GM21381 (cell line): ENCODE data around the gene CYYR1.

Experiments used
- ATAC-seq: cut with Tn5 transposase; IDR thresholded peaks from one replicate; pipeline ENCODE4 v1.9.1; 2021; ENCODE audit warnings: mild to moderate bottlenecking, moderate library complexity; ENCODE audit not compliant: unreplicated experiment

CYYR1 gene

DNA sequence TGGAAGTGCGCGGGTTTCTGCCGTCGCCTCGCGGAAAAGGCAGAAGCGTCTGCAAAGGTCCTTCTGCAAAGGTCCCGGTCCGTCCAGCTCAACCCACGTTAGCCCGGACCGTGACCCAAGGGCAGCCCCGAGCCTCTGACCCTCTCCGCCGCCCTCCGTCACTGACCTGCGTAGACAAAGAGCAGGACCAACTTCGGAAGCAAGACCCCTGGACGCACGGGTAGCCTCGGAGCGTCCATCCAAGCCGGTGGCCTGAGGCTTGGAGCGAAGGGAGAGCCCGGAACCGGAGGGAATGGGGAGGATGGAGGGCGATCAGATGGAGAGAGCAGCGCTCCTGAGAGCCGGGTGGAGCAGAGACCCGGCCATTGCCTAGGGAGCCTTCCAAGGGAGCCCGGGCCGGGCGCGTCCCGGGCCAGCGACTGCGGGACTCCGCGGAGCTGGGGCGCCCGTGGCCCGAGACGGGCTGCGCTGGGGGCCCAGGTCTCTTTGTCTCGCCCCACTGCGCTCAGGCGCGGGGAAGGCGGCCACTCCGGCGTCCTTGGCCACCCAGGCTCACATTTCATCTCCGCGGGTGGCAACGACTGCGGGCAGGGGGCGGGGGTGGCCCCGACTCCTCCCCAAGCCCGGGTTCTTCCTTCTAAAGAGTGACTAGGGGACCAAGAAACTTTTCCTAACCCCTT is at the start of gene CYYR1:
Gene CYYR1, minus strand, starts transcription at position 585 of the 680 bp plus-strand sequence. Its CDS starts 346 bp downstream, at position 239.
- ATAC-seq: no peak

DNA sequence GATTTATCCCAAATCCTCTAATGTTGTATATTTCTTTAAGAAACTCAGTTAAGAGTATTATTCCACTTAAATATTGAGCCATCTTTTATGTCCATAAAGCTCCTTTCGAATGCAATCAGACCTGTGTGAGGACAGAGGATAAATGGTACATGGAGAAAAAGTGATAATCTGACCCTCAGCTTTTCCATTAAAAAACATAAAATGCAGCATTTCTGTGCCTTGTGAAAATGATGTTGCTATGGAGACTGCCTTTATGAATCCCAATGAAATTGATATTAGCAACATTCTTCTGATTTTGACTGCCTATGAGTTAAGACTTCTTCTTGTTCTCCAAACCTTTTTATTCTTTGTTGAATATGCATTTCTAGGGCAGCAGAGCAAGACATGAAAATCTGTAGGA is 44.1 kb upstream of the CYYR1 start:
- no peak for ATAC-seq

DNA sequence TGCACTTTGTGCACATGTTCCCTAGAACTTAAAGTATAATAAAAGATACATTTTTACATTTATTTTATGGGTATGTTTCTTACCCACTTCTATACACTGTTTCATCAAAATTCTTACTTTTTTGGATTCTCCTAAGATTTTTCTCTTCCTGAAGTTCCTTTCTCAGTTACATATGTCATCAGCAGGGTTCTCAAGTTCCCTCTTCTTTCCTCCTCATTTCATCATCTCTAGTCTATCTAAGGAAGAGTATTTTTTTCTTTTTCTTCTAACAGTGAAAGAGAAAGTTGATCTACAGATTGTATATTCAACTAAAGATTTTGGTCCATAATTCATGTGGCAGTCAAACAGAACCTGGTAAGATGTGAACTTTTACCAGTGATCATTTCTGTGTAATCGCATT is 41.2 kb upstream of the CYYR1 start:
- no peak for ATAC-seq

DNA sequence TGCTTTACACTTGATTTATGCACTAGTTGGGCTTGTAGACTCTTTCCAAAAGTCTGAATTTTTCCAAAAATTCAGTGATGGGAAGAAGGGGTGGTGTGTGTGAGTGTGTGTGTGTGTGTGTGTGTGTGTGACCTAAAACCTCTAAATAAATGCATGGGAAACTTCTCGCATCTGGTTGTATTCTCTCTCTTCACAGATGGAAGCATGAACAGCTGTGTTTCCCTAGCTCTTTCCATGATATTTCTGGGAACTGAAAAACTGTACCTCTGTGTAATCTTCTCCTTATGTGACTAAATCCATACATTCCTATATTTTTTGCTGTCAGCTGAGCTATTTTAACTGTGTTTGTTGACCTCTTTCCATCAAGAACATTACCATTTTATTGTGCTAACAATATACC is 26.2 kb upstream of the CYYR1 start:
- ATAC-seq: no peak

DNA sequence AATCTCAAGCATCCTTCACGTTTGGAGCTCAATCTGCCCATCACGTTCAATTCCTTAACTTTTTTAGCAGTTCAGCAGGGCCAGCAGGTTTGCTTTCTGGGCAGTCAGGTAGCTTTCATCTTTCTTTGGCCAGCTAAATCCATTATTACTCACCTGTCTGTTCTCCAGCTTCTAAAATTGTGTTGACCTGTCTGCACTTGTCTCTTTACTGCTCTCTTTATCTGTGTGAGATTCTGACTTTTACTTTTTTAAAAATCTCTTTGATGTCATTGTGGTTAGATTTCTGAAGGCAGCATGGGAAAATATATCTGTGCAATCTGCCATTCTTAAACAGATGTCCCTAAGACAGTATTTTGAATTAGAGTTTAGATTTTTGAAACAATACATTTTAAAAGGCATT is 24.9 kb upstream of the CYYR1 start:
- no peak for ATAC-seq

GRCh38 chr21:26597031-26597430 is 23.9 kb upstream of the CYYR1 start:
- ATAC-seq: no peak

- ATAC-seq: no peak
Measured at GRCh38 chr21:26595971-26596370, 22.9 kb upstream of the CYYR1 start.

- ATAC-seq: no peak
Measured at GRCh38 chr21:26593800-26594199, 20.7 kb upstream of the CYYR1 start.

DNA sequence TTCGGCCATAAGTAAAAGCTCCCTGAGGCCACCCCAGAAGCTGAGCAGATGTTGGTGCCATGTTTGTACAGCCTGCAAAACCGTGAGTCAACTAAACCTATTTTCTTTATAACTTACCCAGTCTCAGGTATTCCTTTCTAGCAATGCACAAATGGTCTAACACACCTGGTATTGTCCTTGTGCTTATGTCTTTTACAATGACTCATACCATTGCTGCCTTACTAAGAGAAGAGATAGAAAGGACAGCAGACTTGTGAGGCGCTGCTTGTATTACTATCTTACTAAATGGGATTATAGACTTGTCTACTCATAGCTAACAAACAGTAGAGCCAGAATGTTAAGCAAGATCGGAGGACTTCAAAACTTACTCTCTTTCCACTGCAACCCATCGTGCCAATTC is 18.5 kb upstream of the CYYR1 start:
- no peak for ATAC-seq

DNA sequence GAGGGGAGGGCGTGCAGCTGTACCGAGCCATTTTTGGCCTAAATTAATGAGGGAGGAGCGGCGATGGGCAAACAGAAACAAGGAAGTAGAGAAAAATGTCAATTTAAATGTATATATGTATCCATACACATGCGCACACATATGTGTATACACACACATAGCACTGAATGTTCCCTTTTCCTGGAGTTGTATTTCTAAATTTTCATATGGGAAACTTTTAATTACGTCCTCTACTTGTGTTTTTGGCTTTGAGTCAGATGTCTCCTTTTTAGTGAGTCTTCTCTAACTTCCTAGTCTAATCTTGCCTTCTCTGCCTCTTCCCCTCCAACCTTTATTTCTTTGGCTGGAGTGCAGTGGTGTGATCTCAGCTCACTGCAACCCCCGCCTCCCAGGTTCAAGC is 15.4 kb upstream of the CYYR1 start:
- no peak for ATAC-seq

DNA sequence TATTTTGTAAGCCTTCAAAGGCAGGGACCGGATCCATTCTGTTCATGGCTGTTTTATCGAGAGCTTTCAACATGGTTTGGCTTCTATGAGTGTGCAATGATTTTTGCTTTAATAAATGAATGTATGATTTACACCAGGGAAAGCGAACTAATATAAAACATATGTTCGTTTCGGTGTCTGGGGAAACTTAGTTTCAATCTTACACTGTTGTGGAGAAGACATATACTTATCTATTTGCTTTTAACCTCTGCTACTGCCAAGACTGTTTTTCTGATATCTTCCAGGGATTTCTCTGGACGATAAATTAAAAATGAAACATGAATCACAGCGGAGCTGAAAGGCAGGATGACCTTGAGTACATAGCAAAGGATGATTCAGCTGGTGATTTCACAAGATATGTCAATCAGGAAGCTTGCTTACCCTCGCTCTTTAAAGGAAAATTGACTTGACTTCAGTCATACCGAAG is 14.7 kb upstream of the CYYR1 start:
- no peak for ATAC-seq

DNA sequence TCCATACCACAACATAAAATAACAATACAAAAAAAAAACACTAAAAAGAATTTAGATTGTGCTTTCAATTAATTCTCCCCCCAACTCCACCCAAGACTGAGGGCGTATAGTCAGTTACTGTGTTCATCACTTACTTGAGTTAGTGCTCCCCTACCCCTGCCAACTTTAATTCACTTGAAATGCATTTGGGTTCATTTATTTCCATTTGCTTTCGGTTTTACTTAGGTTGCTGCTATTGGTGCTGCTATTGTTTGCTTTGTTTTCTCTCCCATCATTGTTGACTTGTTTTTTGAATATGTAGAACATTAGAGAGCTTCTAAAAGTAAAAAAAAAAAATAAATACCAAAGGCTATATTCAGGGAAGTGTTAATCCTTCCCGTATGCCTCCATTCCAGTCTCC is 10.7 kb upstream of the CYYR1 start:
- no peak for ATAC-seq

DNA sequence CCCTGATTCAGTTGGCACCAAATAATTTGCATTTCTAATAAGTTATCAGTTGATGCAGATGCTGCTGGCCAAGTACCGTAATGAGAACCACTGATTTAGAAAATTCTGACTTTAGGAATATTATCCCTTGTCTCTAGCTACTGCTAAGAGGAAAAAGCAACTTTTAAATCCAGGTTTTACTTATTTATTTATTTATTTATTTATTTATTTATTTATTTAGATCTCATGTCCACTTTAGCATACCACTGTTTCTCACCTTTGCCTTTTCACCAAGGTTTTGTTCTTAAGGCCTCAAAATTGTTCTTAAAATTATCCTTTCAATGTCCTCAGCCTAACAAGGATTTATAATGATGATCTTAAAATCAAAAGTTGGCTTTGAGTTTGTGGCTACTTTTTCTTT is 8.7 kb upstream of the CYYR1 start:
- ATAC-seq: no peak

DNA sequence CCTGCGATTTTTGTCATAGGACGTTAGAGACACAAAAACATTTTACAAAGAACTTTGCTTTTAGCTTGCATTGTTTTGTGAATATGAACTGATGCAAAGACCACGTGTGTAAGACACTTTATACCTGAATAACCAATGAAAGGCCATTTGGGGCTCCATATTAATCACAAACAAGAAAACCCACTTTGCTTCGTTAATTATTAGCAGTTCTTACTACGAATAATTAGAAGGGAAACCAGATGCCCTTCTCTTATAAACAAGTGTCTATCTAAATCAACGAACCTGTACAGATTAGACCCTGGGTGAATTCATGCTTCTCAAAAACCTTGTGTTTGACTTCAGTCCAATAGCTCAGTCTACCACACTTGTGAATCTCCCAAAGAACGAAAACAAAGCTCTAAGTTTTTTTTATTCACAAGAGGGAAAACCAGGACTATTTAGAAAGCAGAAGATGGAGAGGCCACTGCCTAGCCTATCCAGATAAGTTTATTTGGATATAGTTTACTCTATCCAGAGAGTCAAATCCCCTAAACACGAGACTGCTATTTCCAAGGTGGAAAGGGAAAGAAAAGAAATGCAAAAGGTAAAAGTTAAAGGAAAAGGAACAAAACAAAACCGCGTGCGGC is 897 bp downstream of the CYYR1 start:
- no peak for ATAC-seq

GRCh38 chr21:26570203-26570602 is 2.9 kb downstream of the CYYR1 start:
- ATAC-seq: no peak

DNA sequence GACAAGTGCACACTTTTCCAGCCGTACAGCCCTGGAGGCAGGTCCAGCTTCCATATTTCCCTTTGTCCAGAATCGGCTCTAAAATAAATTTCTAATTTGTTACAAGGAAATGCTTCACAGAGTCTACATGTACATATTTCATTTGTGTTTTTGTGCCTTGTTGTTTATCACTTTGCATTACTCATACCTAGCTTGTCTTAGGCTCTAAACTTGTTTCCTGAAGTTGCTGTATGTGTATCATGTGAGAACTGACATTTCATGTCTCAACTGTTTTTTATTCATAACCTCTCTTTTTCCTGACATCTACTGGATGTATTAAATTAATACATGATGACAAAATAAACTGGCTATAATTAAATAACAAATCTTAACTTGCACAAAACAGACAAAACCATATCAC is 7.5 kb downstream of the CYYR1 start:
- ATAC-seq: no peak

DNA sequence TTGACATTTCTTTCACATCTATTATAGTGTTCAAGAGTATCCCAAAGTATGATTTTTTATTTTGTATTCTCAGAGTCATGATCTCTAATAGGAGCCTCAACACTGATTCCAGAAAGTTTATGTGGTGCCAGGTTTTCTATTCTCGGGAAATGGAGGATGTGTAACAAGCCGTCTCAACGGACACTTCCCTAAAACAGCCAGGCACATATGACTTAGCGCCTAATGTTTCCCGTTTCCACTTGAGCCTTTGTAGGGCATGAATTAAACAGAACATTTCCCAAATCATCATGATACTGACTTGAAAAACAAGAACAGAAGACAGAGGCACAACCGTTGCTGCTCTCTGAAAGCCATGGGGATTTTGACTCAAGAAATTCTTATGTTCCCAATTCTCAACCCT is 8.0 kb downstream of the CYYR1 start:
- no peak for ATAC-seq

DNA sequence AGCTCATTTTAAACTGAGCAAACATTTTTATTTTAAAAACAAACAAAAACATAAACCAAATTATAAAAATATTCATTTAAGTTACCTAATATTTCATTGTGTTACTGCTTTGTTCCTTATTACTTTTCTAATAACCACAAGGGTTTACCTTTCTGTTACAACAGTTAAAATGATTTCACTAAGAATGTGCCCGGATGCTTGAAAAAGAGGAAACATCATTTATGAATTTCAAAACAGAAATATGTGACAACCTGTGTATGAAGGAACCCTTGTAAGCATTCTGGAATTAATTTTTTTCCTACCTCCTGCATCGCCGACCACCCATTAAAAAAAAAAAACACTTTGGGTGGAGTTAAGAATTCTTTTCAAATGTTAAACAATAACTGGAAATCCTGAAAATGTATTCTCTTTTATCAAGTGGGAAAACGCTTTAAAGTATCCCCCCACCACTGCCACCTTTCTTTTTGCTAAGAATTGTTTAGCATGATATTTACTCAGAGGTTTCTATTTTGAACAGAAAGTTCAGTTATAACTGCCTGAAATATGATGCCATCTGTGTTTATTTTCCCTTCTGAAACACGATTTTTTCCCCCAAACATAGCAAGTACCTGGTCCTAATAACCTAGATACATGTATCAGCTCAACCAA is 9.1 kb downstream of the CYYR1 start:
- ATAC-seq: no peak

- ATAC-seq: no peak
Measured at GRCh38 chr21:26560612-26561011, 12.5 kb downstream of the CYYR1 start.

DNA sequence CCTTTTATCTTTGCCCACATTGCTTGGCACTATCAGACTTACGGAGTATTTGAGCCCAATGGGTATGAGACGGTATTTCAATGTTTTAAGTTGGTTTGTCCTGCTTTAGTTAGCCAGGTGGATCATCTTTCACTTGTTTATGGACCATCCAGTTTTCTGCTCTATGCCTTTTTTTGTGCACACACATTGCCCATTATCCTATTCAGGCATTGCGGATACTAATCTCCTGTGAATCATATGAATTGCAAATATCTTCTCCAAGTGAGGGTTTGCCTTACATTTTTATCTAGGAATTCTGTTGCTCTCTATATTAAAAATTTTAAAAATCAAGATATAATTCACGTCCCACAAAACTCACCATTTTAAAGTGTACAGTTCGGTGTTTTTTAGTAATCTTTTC is 14.0 kb downstream of the CYYR1 start:
- no peak for ATAC-seq

DNA sequence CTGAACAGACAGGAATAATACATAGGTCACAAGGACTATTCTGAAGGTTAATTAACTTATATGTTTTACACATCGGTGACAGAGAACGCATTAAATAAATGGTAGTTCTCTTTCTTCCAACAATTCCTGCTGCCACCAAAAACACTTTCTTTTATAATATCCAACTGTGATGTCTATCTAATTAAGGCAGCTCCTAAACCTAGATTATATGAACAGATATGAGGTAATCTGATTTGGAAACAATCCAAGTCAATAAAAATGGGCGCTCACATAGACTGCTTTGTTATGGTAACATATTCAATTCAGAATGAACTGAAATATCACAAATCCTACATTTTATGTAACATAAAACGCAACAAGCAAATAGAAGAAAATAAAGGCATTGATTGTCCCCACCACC is 16.0 kb downstream of the CYYR1 start:
- no peak for ATAC-seq

DNA sequence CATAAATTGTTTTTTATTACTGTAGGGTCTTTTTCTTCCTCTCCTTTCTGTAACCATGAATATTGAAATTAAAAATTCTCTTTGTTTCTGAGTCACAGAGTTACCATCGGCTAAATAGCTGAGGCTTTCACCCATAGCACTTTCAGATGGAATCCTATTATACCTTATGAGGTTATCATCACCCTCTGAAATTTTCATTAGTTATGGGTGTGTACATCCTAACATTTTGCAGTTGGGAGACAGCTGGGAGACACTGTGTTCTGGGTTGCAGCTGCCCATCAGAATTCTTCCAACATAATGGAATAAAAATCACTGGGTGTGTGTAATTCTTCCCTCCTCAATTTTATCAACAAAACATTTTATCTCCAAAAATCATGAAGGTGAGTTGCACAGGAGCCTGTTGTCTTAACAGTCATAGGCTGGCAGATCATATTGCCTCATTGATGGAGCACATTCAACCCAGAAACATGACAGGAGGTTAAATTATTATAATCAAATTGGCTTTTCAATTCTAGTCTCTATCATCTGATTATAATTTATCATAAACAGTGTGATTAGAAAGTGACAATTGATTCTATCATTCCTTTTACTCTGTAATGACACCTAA is 17.4 kb downstream of the CYYR1 start:
- no peak for ATAC-seq
